Embryonic facial prominence (tissue), 1 donor: ENCODE measurements around the gene MRC2.

Experiments used
- DNase-seq: peaks from one replicate; pipeline ENCODE4 v3.0.0-alpha.2; 2016; ENCODE audit errors: extremely low spot score

Gene MRC2

GRCh38 chr17:62719586-62719985, 92.1 kb downstream of the MRC2 start:
- DNase-seq = no peak

DNA sequence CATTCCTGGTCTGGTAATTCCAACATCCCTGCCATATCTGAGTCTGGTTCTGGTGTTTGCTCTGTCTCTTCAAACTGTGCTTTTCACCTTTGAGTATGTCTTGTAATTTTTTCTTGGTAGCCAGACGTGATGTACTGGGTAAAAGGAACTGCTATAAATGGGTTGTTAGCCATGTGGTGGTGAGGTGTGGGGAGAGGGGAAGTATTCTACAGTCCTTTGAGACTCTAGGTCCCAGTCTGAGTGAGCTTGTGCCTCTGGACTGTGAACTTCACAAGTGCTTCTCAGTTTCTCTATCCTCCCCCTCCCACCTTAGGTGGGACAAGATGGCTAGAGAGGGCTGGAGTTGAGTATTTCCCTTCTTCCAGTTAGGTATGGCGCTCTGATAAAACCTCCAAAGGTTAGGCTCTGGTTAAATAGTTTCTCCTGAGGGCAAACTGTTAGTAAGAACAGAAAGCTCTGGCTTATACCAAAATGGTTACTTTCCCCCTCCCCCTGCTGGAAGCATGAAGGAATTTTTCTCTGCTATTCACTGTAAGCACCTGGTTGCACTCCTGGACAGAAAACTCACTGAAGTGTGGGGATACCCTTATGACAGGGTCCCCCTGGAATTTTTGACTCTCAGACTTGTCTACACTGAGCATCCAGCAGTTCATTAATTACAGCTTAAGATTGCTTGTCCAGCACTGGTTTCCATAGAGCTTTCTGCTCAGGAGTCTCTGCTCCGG, 92.8 kb downstream of the MRC2 start:
- no peak for DNase-seq

DNA sequence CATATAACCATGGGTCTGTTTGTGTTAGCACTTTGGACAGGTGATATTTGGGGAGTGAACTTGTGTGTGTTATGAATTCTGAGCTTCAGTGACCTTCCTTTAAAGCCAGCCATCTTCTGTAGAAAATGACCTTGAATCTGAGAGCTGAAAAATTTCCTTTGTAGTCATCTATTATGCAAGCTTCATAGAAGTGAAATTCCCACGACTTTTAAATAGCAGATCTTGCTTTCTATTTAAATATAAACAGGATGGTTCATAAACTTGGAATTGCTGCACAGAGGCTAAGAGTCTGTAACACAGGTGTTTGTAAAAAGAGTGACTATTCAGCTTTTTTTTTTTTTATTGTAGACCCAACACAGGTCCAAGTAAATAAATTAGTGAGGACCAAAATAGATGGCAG, 95.2 kb downstream of the MRC2 start:
- DNase-seq = no peak

- DNase-seq = no peak
Observed at GRCh38 chr17:62723842-62724241, 96.4 kb downstream of the MRC2 start.

DNA sequence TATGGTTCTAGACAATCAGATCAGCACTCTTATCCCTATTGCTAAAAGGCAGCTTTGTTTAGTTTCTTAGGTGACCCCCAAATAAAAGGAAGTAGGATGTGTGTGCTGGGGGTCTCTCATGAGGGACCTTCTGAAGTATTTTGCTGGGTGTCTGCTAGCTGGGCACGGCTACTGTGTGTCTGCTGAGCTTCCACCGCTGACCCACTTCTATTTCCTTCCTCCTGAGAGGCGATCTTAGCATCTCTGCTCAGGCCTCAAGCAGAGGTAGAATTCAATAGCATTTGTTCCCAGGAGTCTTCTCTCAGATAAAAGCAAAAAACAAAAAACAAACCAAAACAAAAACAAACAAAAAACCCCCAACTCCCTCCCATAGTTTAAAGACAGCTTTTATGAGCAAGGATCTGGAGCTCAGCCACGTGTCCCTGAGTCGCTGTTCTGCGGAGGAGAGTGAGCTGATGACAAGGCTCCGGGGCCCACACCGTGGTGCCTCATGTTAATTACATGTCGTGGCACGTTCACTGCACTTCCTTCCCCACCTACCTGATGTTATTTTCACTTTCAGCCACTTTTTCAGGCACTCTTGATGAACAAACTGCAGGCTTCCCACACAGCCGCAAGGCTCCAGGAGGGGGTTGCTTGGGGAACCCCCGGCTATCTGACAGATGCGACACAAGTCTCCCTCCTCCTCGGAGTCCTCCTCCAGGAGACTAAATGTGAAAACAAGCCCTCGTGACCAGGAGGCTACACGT, 97.1 kb downstream of the MRC2 start:
- DNase-seq = no peak

GRCh38 chr17:62725791-62726249, 98.3 kb downstream of the MRC2 start:
- DNase-seq = no peak

DNA sequence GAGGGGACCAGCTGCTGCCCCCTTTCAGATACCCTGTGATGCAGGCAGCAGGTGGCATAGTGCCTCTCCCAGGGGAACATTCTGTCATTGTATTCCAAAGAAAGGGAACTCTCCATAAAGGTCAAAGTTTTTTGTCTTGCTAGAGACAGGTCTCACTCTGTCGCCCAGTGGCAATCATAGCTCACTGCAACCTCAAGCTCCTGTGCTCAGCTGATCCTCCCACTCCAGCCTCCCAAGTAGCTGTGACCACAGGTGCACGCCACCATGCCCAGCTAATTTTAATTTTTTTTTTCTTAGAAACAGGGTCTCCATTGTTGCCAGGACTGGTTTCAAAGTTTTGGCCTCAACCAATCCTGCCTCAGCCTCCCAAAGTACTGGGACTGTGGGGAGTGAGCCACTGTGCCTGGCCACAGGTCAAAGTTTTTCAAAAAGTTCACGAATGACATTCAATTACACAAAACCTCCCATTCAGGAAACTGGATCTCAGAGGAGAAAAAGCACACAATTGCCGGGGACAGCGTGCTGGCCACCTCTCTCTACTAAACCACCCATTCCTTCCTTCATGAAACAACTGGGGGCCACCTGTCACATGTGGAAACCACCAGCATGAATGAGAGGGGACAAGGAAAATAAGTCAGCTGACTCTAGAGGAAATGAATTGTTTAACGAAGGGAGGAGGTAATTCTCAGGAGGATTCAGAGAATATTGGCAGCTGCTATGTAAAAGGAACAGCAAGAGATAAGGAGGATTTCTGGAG, 100.6 kb downstream of the MRC2 start:
- no peak for DNase-seq

DNA sequence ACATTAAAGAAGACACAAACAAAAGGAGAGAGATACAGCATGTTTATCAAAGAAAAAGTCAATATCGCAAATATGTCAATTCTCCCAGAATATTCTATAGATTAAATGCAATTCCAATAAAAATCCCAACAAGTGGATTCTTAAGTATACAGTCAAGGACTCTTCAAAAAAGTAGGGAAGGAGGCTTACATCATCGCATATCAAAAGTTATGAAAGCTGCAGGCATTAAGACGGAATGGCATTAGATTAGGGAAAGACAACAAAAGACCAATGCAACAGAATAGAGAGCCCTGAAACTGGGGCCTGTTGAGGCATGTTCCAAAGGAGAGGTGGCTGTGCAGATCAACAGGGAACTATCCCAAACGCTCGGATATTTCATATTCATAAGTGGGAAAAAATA, 104.7 kb downstream of the MRC2 start:
- DNase-seq = no peak

GRCh38 chr17:62735044-62735651, 107.7 kb downstream of the MRC2 start:
- no peak for DNase-seq

GRCh38 chr17:62737513-62737912, 110.0 kb downstream of the MRC2 start:
- no peak for DNase-seq

DNA sequence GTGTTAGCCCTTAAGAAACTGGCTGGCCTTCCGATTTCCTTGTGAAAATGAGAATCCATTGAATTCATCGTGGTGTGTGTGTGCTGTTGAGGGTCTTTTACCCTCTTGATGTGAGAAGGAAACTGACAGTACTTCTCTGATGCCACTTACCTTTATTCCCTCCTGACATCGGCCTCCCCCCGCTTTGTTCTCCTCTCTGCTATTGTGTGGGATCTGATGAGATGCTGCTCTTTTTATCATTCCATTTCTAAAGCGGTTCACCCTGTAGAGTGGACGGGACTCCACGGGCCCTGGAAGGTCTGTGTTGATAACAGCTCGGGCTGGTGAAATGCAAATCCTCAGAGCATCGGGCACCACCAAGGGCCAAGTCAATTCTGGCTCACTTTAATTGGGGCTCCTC, 110.8 kb downstream of the MRC2 start:
- DNase-seq = no peak

- no peak for DNase-seq
Observed at GRCh38 chr17:62739645-62740388, 112.3 kb downstream of the MRC2 start.

- DNase-seq = no peak
Observed at GRCh38 chr17:62741290-62741689, 113.8 kb downstream of the MRC2 start.
